ENCODE measurements around the gene MSMB. TPM values are rescaled to one million over a fixed set of nuclear protein-coding genes. Genes with fewer than 3 reads are reported as not detected.

Gene MSMB
- total RNA-seq, 1 donor from 2014 or later, result 5.6 TPM

- Mint-ChIP-seq H3K27me3 (no peaks in the 10 kb centered on the region), H3K27ac (peak overlapping the region; percentile 96), H3K36me3 (peaks cover 8% of the 10 kb centered on the region), H3K9me3 (peaks cover 3% of the 10 kb centered on the region), H3K4me3 (peak overlapping the region; percentile 93), H3K4me1 (ENCODE audit: unreplicated experiment) (peaks cover 41% of the 10 kb centered on the region)
- peak; percentile 79 for TF ChIP-seq CTCF (conservative IDR thresholded peaks at IDR 0.05)
- DNase-seq (ENCODE audit: extremely low spot score, unreplicated experiment), result no peak
Observed at GRCh38 chr10:46028584-46029460, 17.2 kb downstream of the MSMB start.

- Mint-ChIP-seq H3K36me3 (peaks cover 8% of the 10 kb centered on the region), H3K27me3 (no peaks in the 10 kb centered on the region), H3K4me3 (no peak overlapping the region), H3K9me3 (peaks cover 3% of the 10 kb centered on the region), H3K4me1 (ENCODE audit: unreplicated experiment) (peaks cover 46% of the 10 kb centered on the region), H3K27ac (no peak overlapping the region)
- TF ChIP-seq CTCF (conservative IDR thresholded peaks at IDR 0.05), result no peak
- no peak for DNase-seq (ENCODE audit: extremely low spot score, unreplicated experiment)
Observed at GRCh38 chr10:46026106-46026505, 20.0 kb downstream of the MSMB start.

GRCh38 chr10:46025406-46025805, 20.7 kb downstream of the MSMB start:
- peaks cover 47% of the 10 kb centered on the region for H3K4me1 Mint-ChIP-seq (ENCODE audit: unreplicated experiment)
- peaks cover 4% of the 10 kb centered on the region for H3K36me3 Mint-ChIP-seq
- TF ChIP-seq CTCF (conservative IDR thresholded peaks at IDR 0.05), result no peak
- H3K27ac Mint-ChIP-seq, result peak overlapping the region; percentile 45
- no peaks in the 10 kb centered on the region for H3K9me3 Mint-ChIP-seq
- H3K27me3 Mint-ChIP-seq, result no peaks in the 10 kb centered on the region
- peak overlapping the region; percentile 1 for H3K4me3 Mint-ChIP-seq
- no peak for DNase-seq (ENCODE audit: extremely low spot score, unreplicated experiment)

- H3K27ac Mint-ChIP-seq, result no peak overlapping the region
Observed at GRCh38 chr10:46024948-46025347, 21.1 kb downstream of the MSMB start.

GRCh38 chr10:46022978-46023702, 22.9 kb downstream of the MSMB start:
- Mint-ChIP-seq H3K27me3 (no peaks in the 10 kb centered on the region), H3K27ac (peak overlapping the region; percentile 95), H3K9me3 (no peaks in the 10 kb centered on the region), H3K4me3 (peak overlapping the region; percentile 86), H3K4me1 (ENCODE audit: unreplicated experiment) (peaks cover 48% of the 10 kb centered on the region), H3K36me3 (peaks cover 3% of the 10 kb centered on the region)
- DNase-seq (ENCODE audit: extremely low spot score, unreplicated experiment), result peak; percentile 83
- TF ChIP-seq CTCF (conservative IDR thresholded peaks at IDR 0.05), result peak; percentile 16

More at GRCh38 chr10:46024948-46025347, 21.1 kb downstream of the MSMB start:
- no peak for DNase-seq (ENCODE audit: extremely low spot score, unreplicated experiment)
- Mint-ChIP-seq H3K4me3 (peak overlapping the region; percentile 1), H3K9me3 (no peaks in the 10 kb centered on the region), H3K4me1 (ENCODE audit: unreplicated experiment) (peaks cover 47% of the 10 kb centered on the region), H3K36me3 (peaks cover 4% of the 10 kb centered on the region), H3K27me3 (no peaks in the 10 kb centered on the region)
- no peak for TF ChIP-seq CTCF (conservative IDR thresholded peaks at IDR 0.05)

Data from type B pancreatic cell (in vitro differentiated cells).